COLO829 (cell line): ENCODE measurements around the gene CDKN2D.
"Not testable (repeated sequence)": the region's sequence is repeated elsewhere in the genome, so short reads cannot be mapped to it uniquely, and the experiment has no call there.

ENCODE experiments used
- DNase-seq: peaks from one replicate; pipeline ENCODE4 v3.0.0; 2012; ENCODE audit warnings: low spot score

CDKN2D gene

GRCh38 chr19:10551698-10552301, 17.0 kb downstream of the CDKN2D start:
- no peak for DNase-seq

GRCh38 chr19:10551006-10551405, 17.8 kb downstream of the CDKN2D start:
- not testable (repeated sequence) for DNase-seq

- DNase-seq, result no peak
These were observed 18.4 kb downstream of the CDKN2D start for GRCh38 chr19:10550336-10550735.

GRCh38 chr19:10549733-10550132, 19.0 kb downstream of the CDKN2D start:
- no peak for DNase-seq

- no peak for DNase-seq
These were observed 20.0 kb downstream of the CDKN2D start for GRCh38 chr19:10548746-10549276.

- DNase-seq, result no peak
These were observed 22.0 kb downstream of the CDKN2D start for GRCh38 chr19:10546817-10547216.

- DNase-seq, result no peak
These were observed 24.0 kb downstream of the CDKN2D start for GRCh38 chr19:10544753-10545251.

GRCh38 chr19:10544242-10544752, 24.5 kb downstream of the CDKN2D start:
- DNase-seq, result peak; percentile 35

GRCh38 chr19:10543420-10544241, 25.1 kb downstream of the CDKN2D start, which contains the start of gene ATG4D:
Gene ATG4D (plus strand): TSS chr19:10543904. CDS start chr19:10544091, 187 bp downstream.
- peak; percentile 95 for DNase-seq

- DNase-seq, result no peak
These were observed 25.7 kb downstream of the CDKN2D start for GRCh38 chr19:10543059-10543419.

GRCh38 chr19:10539016-10539415, 29.8 kb downstream of the CDKN2D start:
- not testable (repeated sequence) for DNase-seq

GRCh38 chr19:10538204-10538983, 30.4 kb downstream of the CDKN2D start:
- no peak for DNase-seq

GRCh38 chr19:10537668-10538067, 31.1 kb downstream of the CDKN2D start:
- DNase-seq, result no peak

GRCh38 chr19:10535613-10536012, 33.2 kb downstream of the CDKN2D start:
- DNase-seq, result no peak

- DNase-seq, result no peak
These were observed 35.0 kb downstream of the CDKN2D start for GRCh38 chr19:10533646-10534386.

GRCh38 chr19:10532457-10532856, 36.3 kb downstream of the CDKN2D start:
- no peak for DNase-seq

GRCh38 chr19:10526887-10527286, 41.9 kb downstream of the CDKN2D start:
- not testable (repeated sequence) for DNase-seq

- no peak for DNase-seq
These were observed 43.1 kb downstream of the CDKN2D start for GRCh38 chr19:10525636-10526035.

- DNase-seq, result no peak
These were observed 45.6 kb downstream of the CDKN2D start for GRCh38 chr19:10523135-10523636.

GRCh38 chr19:10521461-10522171, 47.2 kb downstream of the CDKN2D start:
- DNase-seq, result no peak
